Muscle of back (tissue), 11 donors: ENCODE measurements around the gene KIF2A. TPM values are rescaled to one million over a fixed set of nuclear protein-coding genes. Genes with fewer than 3 reads are reported as not detected.

Experiments
- DNase-seq, 3 donors: peaks; one replicate each; pipeline versions ENCODE4 v3.0.0 to v3.0.0-alpha.2; 2013
- polyA plus RNA-seq, 10 donors: library from polyadenylated mRNA; unstranded; fragments of 120-200 nt; gene quantifications; one replicate each; pipeline ENCODE4 v1.2.1, GENCODE V29; 2013; ENCODE audit not compliant: insufficient read length in 10 of 10

KIF2A gene
- polyA plus RNA-seq, 10 donors = 30.7 to 44.9 (median 37.6) TPM

DNA sequence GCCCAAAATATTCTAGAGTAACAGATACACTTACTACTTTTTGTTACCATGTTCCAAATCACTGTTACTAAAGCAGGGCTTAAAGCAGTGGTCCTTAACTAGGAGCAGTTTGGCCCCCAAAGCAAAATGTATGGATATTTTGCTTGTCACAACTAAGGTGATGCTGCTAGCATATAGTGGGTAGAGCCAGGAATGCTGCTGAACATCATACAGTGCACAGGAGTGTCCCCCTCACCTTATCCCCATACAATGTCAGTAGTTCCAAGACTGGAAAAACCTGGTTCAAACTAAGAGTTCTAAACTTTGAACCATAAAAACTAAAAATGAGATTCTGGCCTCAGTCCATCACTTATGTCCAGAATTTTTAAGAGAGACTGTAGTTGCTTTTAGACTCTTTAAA, 69.6 kb downstream of the KIF2A start:
- DNase-seq = no peak

DNA sequence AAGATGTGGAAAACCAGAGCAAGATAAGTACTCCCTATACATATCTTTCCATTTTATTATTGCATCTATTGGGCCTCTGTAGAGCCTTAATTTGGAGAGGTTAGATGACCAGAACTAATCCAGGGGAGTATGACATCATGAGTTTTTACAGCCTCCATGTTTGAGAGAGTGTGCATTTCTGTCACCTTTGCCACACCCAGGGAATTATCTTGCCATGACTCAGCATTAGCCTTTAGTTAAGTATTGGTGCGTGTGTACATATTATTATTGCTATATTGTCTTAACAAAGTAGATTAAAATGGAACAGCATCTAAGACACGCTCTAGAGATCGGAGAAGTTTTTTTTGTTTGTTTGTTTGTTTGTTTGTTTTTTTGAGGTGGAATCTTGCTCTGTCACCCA, 70.1 kb downstream of the KIF2A start:
- DNase-seq = no peak

DNA sequence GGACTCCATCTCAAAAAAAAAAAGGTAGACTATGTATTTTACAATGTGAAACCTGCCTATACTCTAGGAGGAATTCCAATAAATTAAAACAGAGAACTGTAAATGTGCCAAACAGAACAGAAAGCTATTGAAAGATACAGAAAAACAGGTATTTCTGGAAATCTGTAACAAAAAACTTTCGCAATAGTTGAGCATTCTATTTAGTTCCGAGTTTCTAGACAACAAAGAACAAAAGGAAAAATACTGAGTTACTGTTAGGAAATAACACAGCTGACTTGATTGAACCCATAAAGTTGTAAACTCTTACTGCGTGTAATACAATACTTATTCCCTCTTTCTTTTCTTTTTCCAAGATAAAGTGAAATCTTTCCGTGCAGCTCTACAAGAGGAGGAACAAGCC, 79.1 kb downstream of the KIF2A start:
- DNase-seq = no peak

DNA sequence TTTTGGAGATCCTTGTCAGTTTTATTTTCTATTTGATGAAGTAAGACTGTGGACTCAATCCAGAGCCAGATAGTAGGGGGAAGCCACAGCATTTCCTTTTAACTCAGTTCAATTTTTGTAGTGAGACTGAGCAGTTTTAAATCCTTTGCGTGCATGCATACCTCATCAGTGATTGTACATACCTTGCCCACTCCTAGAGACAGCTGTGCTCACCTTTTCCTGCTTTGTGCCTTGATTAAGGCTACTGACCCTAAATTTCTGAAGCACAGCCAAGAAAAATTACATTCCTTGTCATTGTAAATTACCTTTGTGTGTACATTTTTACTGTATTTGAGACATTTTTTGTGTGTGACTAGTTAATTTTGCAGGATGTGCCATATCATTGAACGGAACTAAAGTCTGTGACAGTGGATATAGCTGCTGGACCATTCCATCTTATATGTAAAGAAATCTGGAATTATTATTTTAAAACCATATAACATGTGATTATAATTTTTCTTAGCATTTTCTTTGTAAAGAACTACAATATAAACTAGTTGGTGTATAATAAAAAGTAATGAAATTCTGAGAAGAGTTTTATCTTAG, 79.9 kb downstream of the KIF2A start:
- no peak for DNase-seq

DNA sequence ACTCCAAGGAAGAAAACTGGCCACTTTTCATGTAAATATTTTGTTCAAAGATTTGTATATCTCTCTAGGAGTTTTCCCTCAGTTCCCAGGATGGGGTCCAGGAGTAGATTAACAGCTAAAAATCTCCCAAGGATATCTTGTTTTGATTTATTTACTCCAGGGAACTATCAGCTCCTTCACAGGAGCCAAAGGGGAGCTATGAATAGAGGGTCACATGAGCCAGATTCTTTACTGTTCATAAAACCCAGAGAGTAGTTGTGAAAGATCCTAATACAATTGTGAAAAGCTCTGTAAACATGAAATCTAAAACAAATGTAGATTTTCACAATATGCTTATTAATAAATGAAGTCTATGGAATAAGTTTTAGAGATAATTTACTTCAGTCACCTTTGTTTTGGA, 80.8 kb downstream of the KIF2A start:
- no peak for DNase-seq

DNA sequence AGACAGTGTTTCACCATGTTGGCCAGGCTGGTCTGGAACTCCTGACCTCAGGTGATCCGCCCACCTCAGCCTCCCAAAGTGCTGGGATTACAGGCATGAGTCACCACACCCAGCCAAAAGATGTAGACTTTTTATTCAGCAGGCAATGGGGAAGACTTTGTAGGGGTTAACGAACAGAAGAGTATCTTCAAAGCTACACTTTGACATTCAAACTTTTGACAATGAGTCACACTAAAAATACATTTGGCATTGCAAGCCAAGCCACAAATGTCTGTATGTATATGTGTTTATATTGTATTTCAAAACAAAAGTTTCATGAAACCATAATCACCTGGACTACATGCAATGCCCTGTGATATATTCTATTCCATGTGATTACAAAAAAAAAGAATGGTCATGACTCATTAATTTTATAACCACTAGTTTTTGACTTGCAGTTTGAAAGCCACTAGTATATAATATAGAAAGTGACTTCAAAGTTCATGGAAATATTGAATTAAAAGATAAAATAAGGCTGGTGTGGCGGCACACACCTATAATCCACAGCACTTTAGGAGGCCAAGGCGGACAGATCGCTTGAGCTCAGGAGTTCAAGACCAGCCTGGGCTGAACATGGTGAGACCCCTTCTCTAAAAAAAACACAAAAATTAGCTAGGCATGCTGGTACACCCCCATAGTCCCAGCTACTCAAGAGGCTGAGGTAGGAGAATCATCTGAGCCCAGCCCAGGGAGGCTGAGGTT, 89.4 kb downstream of the KIF2A start:
- DNase-seq = no peak

DNA sequence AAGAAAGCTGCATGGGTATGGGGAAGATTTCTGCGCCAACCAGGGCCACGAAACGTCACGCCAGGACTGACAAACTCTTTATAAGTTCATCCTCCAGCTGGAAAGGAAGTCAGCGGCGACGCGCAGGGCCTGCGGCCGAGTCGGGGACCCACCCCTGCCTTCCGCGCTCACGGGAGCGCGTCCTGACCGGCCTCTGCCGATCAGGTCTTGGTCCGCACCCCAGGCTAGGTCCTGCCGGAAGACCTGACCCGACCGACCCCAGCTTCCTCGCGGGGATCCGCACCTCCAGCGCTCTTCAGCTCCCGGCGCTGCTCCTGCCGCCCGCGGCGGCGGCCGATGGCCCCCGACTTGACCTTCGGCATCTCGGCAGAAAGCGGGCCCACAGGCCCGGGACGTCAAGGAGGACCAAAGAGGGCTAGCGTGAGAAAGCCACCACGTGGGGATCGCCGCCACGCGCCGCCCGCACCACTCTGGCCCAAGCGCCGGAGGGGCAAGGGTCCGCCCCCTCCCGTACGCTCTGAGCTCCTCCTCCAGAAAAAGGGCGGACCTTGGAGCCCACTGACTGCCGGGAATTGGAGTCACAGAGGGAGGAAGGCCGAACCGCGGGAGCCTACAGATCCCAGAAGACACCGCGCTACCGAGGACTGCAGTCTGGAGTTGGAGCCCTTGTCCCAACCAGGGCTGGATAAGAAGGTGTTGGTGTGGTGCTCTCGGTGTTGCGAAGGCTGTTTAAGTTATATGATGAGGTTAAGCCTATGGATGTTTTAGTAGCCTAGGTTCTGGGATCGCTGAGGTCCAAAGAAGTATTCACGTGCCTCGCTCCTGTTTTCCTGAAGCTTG, 97.6 kb downstream of the KIF2A start, which contains the start of gene DIMT1:
TSS of gene DIMT1 (minus strand) at position 495 of the 840 bp plus-strand sequence. CDS start at position 362, 133 bp downstream.
- peak; percentile 97 to 98 (median 98) for DNase-seq

DNA sequence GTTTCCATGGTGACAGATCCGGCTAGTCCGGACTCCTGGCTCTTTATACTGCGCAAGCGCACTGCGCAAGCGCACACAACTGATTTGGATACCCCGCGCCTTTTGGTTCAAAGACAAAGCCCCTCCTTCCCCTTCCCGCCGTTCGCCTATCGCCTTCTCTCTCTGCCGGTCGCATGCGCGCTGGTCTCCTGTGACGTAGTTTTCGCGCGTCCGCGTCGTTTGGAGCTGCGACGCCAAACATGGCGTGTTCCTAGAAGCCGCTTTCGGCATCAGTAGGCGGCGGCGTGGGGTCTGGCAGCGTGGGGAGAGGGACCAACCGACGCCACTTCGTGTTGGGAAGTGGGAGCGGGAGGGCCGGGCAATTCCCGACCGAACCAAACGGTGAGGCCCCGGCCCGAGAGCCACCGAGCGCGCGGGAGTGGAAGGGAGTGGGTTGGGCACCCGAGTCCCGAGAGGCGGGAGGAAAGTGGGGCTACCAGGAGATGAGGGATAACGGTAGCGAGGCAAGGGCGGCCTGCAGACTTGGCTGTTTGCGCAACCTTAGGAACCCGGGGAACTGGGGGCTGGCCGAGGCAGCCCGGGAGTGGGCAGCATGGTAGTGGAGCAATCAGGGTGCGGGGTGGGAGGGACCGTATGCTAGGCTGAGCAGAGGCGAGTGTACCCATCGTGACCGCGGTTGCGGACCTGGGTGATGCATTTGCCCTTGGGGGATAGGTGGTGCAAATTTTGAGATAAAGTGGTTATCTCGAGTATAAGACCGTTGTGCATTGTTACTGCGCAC, 106.7 kb downstream of the KIF2A start, which contains the start of gene IPO11:
TSS of gene IPO11 (plus strand) at position 215 of the 781 bp plus-strand sequence. CDS start 24,517 bp downstream, outside the sequence.
- DNase-seq = peak; percentile 99 to 100 (median 100)

DNA sequence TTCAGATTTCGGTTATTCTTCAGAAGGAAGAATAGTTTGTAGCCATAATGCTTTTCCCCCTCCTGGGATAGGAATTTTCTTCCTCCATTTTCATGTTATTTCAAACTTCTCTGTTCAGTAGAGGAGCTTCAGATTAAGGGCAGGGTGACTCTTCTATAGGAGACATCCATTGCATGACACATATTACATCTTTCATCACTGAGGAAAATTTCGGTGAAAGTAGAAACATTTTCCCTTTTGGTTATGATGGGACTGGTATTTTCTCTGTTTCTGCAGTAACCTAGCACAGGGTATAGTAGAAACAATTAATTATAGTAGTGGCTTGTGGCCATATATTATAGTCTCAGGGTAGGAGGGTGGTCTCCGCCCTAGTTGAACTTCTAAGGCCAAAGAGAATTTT, 107.7 kb downstream of the KIF2A start:
- no peak for DNase-seq

DNA sequence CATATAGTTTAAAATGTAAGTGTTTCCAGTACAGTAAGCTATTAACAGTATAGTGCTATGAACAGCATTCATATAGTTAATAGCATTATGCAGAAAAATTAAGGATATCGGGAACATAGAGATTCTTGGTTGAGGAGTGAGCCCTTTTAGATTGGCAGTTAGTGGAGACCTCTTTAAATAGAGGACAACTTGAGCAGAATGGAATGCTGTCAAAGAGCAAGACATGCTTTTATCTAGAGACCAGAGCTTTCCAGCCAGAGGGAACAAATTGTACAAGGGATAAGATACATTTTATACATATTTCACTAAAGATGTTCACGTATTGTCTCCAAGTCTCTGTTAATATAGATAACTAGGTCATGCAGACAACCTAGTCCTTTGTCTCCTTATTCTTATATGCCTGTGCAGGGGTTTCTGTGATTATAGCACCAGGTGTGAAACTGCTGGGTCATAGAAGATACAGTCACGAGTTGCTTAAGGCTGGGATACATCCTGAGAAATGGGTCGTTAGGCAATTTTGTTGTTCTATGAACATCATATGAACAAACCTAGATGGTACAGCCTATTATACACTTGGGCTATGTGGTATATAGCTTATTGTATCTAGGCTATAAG, 112.6 kb downstream of the KIF2A start:
- no peak for DNase-seq

DNA sequence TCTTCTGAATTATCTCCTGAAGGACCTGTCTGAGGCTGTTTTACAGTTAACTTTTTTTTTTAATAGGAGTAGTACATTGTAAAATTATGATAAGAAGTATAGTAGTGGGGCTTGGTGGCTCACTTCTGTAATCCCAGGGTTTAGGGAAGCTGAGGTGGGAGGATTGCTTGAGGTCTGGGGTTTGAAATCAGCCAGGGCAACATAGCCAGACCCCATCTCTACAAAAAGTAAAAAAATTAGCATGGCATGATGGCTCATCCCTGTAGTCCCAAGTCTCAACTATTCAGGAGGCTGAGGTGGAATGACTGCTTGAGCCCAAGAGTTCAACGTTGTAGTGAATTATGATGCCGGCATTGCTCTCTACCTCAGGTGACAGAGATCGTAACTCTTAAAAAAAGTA, 113.6 kb downstream of the KIF2A start:
- DNase-seq = no peak

DNA sequence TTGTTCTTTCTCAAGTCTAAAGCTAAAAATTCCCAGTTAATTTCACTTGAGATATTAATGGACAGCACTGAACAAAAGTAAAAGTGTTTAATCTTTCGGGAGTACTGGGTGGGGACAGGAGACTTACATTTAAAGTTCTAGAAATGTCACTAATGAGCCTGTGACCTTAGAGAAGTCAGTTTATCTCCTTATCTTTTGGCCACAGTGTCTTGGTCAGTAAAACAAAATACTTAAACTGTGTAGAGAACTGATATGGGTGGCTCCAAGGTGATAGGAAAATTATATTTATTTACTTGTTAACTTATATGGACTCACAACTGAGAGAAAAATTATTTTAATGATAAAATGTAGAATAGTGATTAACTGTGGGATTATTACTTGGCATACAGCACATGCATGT, 115.4 kb downstream of the KIF2A start:
- DNase-seq = no peak

DNA sequence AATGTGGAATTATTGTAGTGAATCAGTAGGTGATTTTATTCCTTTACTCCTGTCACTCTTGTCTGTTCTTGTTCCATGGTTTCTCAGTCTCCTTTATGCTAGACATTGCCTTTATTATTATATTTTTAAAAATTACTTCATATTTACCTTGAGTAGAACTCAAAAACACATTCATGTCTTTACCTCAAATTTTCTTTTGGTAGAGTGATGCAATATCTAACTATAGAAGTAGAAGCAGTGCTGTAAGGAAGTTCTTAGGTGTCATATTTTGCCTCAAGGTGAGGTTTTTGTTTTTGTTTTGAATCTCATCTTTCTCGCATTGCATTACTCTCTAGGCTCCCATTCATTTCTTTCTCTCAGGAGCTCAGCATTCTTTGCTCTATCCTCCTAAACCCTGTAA, 118.8 kb downstream of the KIF2A start:
- no peak for DNase-seq

DNA sequence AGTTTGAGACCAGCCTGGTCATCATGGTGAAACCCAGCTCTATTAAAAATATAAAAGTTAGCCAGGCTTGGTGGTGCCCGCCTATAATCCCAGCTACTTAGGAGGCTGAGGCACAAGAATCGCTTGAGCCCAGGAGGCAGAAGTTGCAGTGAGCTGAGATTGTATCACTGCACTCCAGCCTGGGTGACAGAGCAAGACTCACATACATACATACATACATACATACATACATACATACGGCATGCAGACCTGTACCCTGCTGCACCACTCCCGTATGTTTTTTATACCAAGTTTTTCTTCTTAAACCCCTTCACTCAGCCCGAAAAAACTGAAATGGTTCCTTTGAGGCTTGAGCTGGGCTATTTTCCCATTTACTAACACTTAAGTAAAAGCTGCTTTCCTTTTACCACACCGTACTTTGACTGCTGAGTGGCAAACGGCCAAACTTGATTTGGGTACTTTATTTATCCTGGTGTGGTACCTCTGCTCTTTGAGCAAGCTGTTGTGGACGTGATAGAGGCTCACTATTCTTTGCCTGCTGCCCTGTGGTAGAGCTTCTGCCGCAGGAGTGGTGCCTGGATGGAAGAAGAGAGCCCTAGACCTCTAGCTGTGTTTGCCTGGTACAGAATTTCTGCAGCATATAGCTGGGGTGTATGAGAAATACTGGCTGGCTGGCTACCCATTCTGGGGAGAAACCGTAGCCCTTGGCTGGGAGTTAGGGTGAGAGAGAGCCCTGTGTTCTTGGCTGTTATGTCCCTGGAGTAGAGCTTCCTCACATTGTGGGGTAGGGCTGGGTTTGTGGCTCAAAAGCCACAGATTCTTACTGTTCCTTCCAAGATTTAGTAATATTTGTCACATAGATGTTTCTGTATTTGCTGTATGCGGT, 126.0 kb downstream of the KIF2A start:
- peak in 1 of 3 donors; percentile 16 for DNase-seq

DNA sequence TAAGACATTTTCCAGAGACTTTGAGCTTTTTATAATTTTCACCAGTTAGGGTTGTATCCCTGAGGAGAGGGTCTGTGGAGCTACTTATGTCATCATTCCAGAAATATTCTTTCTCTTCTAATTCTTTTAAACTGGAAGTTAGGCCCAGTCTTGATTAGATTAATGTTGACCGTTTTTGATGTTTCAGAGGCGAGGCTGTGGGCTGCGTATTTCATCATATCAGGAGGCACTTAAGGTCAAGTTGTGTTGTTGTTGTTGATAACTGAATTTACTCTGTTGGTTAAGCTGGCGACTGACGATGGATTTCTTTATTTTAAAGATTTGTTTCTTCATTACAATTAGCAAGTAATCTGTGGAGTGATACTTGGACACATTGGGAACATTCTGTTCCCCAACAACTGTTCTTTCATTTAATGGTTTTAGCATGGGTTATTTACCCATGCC, 126.6 kb downstream of the KIF2A start:
- no peak for DNase-seq

Other genes starting within 250 kb of the KIF2A start
- 10 to 100 TPM; 20.0 to 31.7 (median 26.0) TPM for gene DIMT1, start 97.7 kb downstream of the KIF2A start, polyA plus RNA-seq
- 10 to 100 TPM; 19.7 to 27.2 (median 25.6) TPM for gene IPO11, start 106.6 kb downstream of the KIF2A start, polyA plus RNA-seq